ENCODE results near the gene CXCR6. TPM values are rescaled to one million over a fixed set of nuclear protein-coding genes. Genes with fewer than 3 reads are reported as not detected.

CXCR6 gene
- total and polyA plus RNA-seq, 2 experiments from 2014 or later = 0.10 TPM; not detected in 1

DNA sequence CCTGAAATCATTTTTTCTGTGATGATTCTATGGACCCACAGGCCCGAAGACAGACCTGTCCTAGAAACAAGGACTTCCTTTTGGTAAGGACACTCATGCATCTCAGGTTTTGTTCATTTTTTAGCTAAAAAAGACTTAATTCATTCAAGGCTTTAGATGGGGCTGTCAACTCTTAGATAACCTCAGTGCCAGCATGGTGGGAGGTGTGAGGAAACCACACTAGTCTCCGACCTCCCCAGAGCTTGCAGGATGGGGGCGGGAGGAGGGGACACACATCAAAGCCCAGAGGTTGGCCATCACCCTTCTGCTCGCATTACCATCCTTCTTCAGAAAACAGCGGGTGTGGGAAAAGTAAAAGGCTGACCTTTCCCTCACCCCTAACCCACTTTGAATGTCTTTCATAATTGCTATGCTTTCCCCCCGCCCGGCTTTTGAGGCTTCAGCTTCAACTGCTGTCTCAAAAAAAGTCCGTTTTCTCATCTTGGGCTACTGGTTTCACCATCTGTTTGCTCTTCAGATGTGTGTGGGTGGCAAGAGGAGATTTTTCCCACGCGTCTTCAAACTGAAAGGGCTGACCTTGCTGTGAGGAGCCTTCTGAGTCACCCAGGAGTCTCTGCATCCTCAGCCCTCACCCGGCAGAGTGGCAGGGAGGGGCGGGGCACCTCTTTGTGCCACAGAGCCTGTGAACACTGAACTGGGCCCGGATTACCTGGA is 27.6 kb upstream of the CXCR6 start (continued):
- TF ChIP-seq, protein P1, sequence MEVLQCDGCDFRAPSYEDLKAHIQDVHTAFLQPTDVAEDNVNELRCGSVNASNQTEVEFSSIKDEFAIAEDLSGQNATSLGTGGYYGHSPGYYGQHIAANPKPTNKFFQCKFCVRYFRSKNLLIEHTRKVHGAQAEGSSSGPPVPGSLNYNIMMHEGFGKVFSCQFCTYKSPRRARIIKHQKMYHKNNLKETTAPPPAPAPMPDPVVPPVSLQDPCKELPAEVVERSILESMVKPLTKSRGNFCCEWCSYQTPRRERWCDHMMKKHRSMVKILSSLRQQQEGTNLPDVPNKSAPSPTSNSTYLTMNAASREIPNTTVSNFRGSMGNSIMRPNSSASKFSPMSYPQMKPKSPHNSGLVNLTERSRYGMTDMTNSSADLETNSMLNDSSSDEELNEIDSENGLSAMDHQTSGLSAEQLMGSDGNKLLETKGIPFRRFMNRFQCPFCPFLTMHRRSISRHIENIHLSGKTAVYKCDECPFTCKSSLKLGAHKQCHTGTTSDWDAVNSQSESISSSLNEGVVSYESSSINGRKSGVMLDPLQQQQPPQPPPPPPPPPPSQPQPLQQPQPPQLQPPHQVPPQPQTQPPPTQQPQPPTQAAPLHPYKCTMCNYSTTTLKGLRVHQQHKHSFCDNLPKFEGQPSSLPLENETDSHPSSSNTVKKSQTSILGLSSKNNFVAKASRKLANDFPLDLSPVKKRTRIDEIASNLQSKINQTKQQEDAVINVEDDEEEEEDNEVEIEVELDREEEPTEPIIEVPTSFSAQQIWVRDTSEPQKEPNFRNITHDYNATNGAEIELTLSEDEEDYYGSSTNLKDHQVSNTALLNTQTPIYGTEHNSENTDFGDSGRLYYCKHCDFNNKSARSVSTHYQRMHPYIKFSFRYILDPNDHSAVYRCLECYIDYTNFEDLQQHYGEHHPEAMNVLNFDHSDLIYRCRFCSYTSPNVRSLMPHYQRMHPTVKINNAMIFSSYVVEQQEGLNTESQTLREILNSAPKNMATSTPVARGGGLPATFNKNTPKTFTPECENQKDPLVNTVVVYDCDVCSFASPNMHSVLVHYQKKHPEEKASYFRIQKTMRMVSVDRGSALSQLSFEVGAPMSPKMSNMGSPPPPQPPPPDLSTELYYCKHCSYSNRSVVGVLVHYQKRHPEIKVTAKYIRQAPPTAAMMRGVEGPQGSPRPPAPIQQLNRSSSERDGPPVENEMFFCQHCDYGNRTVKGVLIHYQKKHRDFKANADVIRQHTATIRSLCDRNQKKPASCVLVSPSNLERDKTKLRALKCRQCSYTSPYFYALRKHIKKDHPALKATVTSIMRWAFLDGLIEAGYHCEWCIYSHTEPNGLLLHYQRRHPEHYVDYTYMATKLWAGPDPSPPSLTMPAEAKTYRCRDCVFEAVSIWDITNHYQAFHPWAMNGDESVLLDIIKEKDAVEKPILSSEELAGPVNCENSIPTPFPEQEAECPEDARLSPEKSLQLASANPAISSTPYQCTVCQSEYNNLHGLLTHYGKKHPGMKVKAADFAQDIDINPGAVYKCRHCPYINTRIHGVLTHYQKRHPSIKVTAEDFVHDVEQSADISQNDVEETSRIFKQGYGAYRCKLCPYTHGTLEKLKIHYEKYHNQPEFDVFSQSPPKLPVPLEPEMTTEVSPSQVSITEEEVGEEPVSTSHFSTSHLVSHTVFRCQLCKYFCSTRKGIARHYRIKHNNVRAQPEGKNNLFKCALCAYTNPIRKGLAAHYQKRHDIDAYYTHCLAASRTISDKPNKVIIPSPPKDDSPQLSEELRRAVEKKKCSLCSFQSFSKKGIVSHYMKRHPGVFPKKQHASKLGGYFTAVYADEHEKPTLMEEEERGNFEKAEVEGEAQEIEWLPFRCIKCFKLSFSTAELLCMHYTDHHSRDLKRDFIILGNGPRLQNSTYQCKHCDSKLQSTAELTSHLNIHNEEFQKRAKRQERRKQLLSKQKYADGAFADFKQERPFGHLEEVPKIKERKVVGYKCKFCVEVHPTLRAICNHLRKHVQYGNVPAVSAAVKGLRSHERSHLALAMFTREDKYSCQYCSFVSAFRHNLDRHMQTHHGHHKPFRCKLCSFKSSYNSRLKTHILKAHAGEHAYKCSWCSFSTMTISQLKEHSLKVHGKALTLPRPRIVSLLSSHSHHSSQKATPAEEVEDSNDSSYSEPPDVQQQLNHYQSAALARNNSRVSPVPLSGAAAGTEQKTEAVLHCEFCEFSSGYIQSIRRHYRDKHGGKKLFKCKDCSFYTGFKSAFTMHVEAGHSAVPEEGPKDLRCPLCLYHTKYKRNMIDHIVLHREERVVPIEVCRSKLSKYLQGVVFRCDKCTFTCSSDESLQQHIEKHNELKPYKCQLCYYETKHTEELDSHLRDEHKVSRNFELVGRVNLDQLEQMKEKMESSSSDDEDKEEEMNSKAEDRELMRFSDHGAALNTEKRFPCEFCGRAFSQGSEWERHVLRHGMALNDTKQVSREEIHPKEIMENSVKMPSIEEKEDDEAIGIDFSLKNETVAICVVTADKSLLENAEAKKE (CRISPR knock-in tag; IDR thresholded peaks at IDR 0.05) = no peak
- TF ChIP-seq, protein P2, sequence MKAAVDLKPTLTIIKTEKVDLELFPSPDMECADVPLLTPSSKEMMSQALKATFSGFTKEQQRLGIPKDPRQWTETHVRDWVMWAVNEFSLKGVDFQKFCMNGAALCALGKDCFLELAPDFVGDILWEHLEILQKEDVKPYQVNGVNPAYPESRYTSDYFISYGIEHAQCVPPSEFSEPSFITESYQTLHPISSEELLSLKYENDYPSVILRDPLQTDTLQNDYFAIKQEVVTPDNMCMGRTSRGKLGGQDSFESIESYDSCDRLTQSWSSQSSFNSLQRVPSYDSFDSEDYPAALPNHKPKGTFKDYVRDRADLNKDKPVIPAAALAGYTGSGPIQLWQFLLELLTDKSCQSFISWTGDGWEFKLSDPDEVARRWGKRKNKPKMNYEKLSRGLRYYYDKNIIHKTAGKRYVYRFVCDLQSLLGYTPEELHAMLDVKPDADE (IDR thresholded peaks at IDR 0.05) = no peak
- no peak for TF ChIP-seq EZH2 (IDR thresholded peaks at IDR 0.05; ENCODE audit: low read depth, unreplicated experiment)
- no peak for TF ChIP-seq JUNB (IDR thresholded peaks at IDR 0.05; ENCODE audit: unreplicated experiment)

DNA sequence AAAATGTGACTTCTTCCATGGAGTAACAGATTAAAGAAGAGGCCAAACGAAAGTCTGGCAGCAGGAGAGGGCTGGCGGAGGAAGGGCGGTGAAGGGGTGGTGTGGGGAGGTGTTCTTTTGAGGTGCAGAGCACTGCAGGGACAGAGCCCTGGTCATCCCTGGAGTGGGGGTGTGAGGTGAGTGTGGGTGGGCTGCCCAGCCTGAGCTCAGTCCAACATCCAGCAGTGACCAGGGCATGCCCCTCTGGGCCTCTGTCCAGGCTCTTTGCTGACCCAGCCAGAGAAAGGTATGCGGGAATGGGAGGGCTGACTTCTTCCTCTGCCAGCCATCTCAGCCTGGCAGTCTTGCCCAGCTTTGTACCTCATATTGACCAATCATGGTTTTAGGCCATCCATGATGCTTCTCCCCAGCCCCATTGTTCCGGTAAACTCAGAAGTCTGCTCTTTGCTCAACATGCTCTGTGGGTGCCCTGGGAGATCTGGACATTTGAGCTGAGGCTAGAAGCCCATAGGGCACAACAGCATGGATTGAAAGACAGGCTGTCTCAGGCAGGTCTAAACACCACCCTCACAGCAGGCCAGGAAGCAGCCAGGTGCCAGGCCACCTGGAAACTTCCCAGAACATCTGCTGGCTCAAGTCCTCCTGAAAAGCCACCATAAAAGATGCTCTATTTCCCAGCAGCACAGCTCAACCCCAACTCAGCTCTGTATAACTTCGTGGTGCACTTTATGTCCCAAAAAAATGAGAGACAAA is 25.9 kb upstream of the CXCR6 start:
- H3K79me2 ChIP-seq (replicated peaks; ENCODE audit: insufficient read depth) = no peaks in the 10 kb centered on the region
- H3K27me3 ChIP-seq (ENCODE audit: insufficient read depth) = no peaks in the 10 kb centered on the region
- ATAC-seq (no peak), DNase-seq (ENCODE audit: low spot score) (no peak)
- no peaks in the 10 kb centered on the region for H4K20me1 ChIP-seq (replicated peaks; ENCODE audit: insufficient read depth)
- H3K4me2 ChIP-seq = no peak overlapping the region
- H2AFZ ChIP-seq = no peak overlapping the region
- H3K36me3 Mint-ChIP-seq (ENCODE audit: low read depth) = peaks cover 10% of the 10 kb centered on the region; the same call in 2 of the 3 replicates
- no peaks in the 10 kb centered on the region for H3K36me3 ChIP-seq (ENCODE audit: insufficient read depth)
- H3F3A ChIP-seq (replicated peaks; ENCODE audit: low read depth) = no peaks in the 10 kb centered on the region
- H3K27me3 Mint-ChIP-seq (ENCODE audit: insufficient read depth, low read depth, poor library complexity) = peaks cover 10% of the 10 kb centered on the region
- no peak overlapping the region for H3K27ac Mint-ChIP-seq
- H3K9me2 ChIP-seq (ENCODE audit: insufficient read depth) = no peaks in the 10 kb centered on the region
- no peak overlapping the region for H3K27ac ChIP-seq (ENCODE audit: low read depth)
- H3K9me3 Mint-ChIP-seq = no peaks in the 10 kb centered on the region
- H3K4me3 ChIP-seq = no peak overlapping the region
- H3K4me3 Mint-ChIP-seq = no peak overlapping the region
- H3K4me1 Mint-ChIP-seq = peaks cover 10% of the 10 kb centered on the region
- no peaks in the 10 kb centered on the region for H3K4me1 ChIP-seq (ENCODE audit: insufficient read depth)
- TF ChIP-seq, protein P1 (CRISPR knock-in tag; IDR thresholded peaks at IDR 0.05) = no peak
- TF ChIP-seq EZH2phosphoT487 (IDR thresholded peaks at IDR 0.05; ENCODE audit: unreplicated experiment) (no peak), POLR2AphosphoS5 (IDR thresholded peaks at IDR 0.05; ENCODE audit: low read depth) (no peak)

Data from GM23338 (cell line).